DOHH2 (cell line): ENCODE results near the gene GAB2.

Source experiments
- EZH2phosphoT487 ChIP-seq: fragments of 200-600 bp; sonication (generic); IDR thresholded peaks from 2 replicates; pipeline ENCODE4 v1.6.1; 2017; ENCODE audit warnings: borderline replicate concordance, mild to moderate bottlenecking, antibody characterized with exemption, low read length, moderate library complexity, mixed read lengths
- TF ChIP-seq, protein P1 (sequence below): fragments of 200-600 bp; sonication (generic); IDR thresholded peaks from one replicate; pipeline ENCODE4 v1.5.1; 2014; ENCODE audit warnings: antibody characterized with exemption, mild to moderate bottlenecking, low read depth, low read length; ENCODE audit not compliant: poor library complexity, severe bottlenecking

DNA sequence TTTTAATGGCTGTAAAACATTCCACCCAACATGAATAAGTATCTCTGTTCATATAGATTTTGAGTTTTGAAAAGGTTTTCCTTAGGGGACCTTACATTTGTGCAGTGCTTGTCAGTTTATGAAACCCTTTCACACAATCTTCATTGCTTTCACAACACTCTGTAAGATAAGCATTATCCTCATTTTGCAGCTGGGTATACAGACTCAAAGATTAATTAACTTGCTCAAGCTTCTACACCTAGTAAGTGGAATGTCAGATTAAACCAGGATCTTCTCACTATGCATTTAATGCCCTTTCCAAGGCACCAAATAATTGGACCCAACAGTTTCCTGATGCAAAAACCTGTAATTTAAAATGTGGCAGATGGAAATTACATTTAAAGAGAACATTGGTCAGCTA lies 11.6 kb upstream of the GAB2 start:
- TF ChIP-seq, protein P1, sequence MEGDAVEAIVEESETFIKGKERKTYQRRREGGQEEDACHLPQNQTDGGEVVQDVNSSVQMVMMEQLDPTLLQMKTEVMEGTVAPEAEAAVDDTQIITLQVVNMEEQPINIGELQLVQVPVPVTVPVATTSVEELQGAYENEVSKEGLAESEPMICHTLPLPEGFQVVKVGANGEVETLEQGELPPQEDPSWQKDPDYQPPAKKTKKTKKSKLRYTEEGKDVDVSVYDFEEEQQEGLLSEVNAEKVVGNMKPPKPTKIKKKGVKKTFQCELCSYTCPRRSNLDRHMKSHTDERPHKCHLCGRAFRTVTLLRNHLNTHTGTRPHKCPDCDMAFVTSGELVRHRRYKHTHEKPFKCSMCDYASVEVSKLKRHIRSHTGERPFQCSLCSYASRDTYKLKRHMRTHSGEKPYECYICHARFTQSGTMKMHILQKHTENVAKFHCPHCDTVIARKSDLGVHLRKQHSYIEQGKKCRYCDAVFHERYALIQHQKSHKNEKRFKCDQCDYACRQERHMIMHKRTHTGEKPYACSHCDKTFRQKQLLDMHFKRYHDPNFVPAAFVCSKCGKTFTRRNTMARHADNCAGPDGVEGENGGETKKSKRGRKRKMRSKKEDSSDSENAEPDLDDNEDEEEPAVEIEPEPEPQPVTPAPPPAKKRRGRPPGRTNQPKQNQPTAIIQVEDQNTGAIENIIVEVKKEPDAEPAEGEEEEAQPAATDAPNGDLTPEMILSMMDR: no peak
- TF ChIP-seq EZH2phosphoT487: no peak
